GM08714 (cell line): Measurements from ENCODE around the gene EGF.
"Not testable (repeated sequence)": the region's sequence is repeated elsewhere in the genome, so short reads cannot be mapped to it uniquely, and the experiment has no call there.

Experiments
- H3K4me3 ChIP-seq: fragments of 200-500 bp; sonication (Bioruptor generic); 2 replicates; pipeline ENCODE4 v1.5.1; 2014; ENCODE audit warnings: mild to moderate bottlenecking, low read length, inconsistent platforms
- ZNF274 ChIP-seq: IDR thresholded peaks from 2 replicates; pipeline ENCODE4 v1.6.1; 2012; ENCODE audit warnings: mild to moderate bottlenecking, low read depth, low read length

Gene EGF

DNA sequence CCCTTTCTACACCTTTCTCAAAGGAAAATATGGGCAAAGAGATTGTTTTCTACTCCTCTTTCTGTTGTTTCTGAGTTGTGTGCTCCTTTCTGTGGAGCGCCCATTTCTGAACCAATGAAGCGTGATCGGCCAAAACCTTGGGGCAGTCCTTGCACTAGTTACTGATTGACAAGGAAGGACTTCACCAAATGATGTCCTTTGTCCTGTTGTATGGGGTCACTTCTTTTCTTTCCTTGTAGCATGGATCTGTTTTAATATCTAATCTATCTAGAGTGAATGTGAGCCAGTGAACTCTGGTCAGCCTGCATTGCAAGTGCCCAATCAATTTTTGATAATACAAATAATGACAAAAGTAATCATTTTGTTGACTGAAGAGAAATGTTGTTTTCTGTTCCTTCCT lies 94.5 kb downstream of the EGF start:
- H3K4me3 ChIP-seq = no peak overlapping the region
- TF ChIP-seq ZNF274 = no peak

DNA sequence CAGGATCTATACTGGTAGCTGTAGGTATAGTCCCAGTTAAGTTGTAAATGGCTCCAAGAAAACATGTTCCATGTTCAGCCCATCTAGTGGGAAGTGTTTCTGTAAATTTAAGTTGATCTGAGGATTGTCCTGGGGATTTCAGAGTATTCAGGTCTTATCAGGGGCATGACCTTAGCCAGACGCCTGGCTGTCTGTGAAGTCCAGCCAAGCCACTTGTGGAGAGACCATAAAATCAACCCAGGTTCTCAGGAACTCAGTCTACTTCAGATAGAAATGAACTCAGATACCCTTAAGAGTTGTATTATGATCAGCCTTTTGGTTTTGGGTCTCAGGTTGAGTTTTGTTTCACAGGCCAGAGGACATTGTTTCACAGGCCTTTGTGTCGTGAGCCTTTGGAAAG lies 95.9 kb downstream of the EGF start:
- no peak for TF ChIP-seq ZNF274
- H3K4me3 ChIP-seq = no peak overlapping the region

DNA sequence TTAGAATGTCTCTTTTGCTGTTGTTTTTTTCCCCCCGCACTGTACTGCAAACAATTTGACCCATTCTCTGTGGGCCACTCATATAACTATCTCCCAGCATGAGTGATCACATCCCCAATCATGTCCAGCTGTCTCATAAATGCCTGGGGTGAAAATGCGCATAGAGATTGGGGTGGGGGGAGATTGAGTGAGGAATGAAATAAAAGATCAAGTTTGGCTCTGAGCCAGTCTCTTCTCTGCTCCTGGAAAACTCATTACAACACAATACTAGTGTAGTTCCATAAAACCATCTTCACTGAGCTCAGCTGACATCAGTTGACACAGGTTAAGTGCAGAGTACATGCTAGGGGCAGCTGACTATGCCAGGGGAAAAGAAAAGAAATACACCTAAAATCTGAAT lies 96.9 kb downstream of the EGF start:
- TF ChIP-seq ZNF274 = no peak
- H3K4me3 ChIP-seq = no peak overlapping the region

DNA sequence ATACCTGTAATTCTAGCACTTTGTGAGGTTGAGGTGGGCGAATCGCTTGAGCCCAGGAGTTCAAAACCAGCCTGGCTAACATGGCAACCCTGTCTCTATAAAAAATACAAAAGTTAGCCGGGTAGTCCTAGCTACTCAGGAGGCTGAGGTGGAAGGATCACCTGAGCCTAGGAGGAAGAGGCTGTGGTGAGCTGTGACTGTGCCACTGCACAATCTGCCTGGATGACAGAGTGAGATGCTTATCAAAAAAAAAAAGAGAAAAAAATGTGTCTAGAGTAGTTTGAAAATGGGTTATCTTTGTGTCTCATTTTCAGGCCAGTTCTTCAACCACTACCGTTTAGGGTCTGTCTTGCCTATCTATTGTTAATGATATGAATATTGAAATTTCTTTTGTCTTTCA lies 98.1 kb downstream of the EGF start:
- H3K4me3 ChIP-seq = no peak overlapping the region
- TF ChIP-seq ZNF274 = no peak

DNA sequence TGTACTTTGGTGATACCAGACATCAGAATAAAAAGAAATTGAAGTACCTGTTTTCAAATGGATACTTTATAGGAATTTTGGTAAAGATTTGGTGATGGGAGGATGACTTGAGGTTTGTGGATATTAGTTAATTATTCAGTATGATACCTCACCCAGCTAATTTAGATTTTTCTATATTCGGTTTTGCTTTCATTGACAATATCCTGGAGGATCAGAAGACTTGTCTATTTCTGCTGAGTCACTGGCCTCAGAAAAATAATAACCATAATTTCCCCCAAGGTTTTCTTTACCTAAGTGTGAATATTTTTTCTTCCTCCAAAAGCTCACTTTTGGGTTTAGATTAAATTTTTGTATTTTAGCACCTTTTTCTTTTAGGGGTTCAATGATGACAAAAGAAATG lies 100.2 kb downstream of the EGF start:
- TF ChIP-seq ZNF274 = no peak
- no peak overlapping the region for H3K4me3 ChIP-seq

DNA sequence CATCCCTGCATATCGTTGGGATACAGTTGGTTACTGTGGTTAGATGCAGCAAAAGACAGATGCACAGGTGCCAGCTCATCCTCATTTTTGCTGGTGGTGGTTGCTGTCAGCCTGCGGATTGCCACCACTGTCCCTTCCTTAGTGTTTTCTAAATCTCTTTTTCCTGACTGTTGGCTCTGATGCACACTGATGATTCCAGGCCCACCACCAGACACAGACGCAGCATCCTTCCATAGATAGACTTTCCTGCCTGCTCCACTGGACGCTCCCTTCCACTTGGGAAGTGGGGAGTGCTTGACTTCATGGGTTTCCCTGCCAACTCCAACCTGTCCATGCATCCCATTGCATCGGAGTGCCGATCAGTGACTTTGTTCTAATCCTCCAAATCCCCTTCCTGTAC lies 101.5 kb downstream of the EGF start:
- no peak overlapping the region for H3K4me3 ChIP-seq
- no peak for TF ChIP-seq ZNF274

DNA sequence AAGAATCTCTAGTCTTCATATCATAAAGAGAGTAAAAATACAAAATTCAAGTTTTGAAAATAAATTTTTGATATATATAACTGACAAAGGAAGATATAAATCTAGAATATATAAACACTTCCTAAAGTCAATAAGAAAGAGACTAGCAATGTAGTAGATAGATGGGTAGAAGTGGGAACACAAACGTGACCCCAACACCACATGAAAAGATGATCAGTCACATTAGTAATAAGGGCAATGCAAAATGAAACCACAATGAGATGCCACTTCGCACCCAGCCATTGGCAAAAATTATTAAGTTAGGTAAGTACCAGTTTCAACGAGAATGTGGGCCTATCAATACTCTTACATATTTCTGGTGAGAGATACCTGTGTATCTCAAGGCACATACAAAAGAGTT lies 106.5 kb downstream of the EGF start:
- TF ChIP-seq ZNF274 = no peak
- H3K4me3 ChIP-seq = no peak overlapping the region

DNA sequence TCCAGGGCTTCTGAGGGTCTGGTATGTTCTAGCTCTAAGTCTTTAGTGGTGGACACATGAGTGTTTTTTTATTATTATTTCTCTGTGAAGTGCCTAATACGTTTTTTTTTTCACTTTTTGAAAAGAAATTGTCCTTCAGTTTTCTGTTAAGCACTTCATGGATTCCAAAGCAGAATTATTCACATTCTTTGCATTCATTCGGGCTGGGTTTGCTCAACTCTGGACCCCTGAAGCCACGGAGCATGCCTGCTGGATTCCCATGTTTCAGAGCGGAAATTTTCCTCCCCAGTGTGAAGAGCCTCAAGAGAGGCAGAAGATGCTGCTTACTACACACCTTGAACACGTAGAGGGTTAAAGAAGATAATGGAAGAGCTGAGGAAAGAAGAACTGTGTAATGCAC lies 107.5 kb downstream of the EGF start:
- no peak overlapping the region for H3K4me3 ChIP-seq
- no peak for TF ChIP-seq ZNF274

DNA sequence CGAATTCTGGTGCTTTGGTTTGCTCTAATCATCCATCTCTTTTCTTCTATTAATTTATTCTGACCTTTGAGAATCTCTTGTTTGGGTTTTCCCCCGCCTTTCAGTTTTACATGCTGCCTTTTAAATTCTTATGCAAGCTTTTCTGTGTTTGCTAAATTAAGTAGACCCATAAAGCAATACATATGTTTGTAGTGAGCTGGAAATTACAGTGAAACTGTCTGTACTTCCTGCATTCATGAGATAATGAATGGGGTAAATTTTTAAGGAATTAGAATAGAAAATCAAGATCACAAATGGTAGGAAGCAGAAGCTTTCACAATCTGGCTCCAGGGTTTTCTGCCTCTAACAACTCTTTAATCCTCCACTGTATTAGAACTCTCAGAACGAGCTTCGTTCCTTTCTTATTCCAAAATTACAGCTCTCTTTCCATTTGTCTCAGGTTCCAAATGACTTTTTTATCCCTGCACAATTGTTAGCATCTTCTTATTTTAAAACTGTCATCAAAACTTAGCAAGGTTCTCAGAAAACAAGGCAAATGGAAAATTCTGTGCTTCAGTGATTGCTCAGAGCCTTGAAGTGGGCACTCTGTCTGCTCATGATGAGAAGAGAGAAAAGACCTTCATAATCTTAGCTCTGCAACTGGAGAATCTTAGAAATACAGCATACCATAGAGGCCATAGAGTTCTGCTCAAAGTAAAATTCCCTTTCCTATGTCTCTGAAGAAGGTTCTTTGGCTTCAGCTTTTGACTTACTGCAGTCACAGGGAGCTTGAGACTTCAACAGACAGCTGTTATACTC lies 108.2 kb downstream of the EGF start:
- no peak for TF ChIP-seq ZNF274
- no peak overlapping the region for H3K4me3 ChIP-seq

DNA sequence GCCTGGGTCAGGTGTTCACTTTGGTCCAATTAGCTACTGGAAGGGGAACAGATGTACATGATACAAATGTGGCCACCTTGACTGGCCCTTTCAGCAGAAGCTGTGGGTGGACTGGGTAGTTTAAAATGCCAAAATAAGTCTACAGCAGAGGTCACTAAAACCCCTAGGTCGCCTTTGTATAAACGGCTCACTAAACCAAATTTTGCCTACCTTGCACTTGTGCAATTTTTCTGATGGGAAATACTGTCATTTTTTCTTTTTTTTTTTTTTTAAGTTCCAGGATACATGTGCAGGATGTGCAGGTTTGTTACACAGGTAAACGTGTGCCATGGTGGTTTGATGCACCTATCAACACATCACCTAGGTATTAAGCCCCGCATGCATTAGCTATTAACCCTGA lies 109.8 kb downstream of the EGF start:
- no peak for TF ChIP-seq ZNF274
- no peak overlapping the region for H3K4me3 ChIP-seq

DNA sequence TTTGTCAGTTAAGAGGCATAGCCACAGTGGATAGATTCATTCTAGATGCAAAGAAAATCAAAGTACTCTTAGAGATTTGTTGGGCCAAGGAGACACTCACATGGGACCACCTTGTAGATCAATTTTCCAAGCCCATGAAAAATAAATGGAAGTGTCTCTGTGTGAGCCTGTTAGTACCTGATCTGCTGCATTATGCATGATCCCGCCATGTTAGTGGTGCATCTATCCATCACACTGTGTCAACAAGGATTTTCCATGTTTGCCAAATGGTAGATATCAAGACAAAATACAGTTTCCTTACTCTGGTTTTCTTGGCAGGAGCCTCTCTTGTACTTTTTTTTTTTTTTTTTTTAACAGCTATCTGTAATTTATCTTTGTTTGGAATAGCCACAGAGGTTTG lies 112.4 kb downstream of the EGF start:
- H3K4me3 ChIP-seq = no peak overlapping the region
- TF ChIP-seq ZNF274 = no peak

DNA sequence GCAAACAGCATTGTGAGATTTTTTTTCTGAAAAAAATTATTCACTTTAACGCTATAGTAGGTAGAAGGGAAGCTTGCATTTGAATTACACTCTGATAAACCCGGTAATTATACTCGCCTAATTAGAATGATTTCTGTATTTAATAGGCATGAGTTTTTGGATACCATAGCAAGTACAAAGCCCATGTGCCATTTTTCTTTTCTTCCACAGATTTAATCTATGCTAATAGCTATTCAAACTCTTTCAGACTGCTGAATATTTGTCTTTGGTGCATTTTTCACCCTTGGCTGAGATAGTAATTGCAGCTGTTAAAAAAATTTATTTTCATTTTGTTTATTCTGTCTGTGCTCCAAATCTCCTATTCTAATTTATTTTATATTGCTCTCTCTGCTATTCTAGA lies 113.0 kb downstream of the EGF start:
- no peak for TF ChIP-seq ZNF274
- H3K4me3 ChIP-seq = no peak overlapping the region

DNA sequence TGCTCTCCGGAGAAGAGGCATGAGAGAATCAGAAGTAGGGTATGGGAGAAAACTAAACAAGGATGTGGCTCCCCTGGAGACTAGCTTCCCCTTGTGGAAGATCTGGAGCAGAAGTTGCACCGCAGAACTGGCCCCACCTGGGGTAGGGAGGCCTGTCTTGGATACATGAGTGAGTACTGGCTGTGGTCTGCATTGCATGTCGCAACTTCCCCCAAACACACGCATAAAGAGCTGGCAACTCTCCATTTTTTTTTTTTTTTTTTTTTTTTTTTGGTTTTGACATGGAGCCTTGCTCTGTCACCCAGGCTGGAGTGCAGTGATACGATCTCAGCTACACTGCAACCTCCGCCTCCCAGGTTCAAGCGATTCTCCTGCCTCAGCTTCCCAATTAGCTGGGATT lies 119.9 kb downstream of the EGF start:
- H3K4me3 ChIP-seq = no peak overlapping the region
- TF ChIP-seq ZNF274 = no peak

DNA sequence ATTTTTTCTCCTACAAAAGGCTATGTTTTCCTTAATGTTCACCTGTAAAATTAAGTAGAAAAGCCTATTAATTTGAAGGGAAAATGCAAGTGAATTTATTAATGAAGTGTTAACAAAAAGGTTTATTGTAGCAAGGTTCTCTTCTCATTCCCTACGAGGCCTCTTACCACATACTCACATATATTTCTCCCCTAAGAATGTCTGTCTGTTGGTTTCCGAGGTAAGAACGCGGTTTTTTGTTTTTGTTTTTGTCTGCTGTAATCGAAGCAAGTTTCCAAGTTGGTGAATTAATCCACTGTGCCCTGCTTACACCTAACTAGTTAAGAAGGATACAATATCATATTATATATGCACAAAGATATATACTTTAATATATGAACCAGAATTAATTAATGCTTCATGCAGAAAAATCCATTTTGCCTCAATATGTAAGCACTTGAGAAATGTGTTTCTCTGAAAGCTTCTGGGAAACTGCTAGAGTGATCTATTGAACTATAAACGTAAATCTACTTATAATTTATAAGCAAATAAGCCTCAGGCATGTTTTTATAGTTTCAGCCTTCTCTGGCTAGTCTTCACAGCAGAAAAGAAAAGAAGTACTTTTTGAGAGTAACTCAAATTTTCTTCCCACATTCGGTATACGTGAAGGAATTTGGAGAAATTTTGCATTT lies 120.8 kb downstream of the EGF start:
- no peak for TF ChIP-seq ZNF274
- no peak overlapping the region for H3K4me3 ChIP-seq

DNA sequence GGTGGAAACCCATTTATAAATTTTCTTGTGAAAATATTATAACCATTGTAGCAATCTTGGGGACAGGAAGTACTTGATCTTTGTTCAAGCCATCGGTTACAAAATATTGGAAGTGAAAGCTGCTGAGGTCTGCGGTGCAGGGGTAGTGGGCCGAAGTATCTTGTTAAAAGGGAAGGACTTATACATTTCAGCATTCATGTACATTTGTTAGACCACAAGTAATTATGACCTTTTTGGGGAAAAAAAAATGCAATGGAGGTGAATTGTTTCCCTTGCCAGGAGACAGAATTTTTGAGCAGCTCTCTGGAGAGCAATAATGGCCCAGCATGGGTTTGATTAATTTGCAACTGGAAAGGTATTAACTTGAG lies 121.3 kb downstream of the EGF start:
- no peak for TF ChIP-seq ZNF274
- H3K4me3 ChIP-seq = peak overlapping the region; percentile 23; the same call in 1 of the 2 replicates

DNA sequence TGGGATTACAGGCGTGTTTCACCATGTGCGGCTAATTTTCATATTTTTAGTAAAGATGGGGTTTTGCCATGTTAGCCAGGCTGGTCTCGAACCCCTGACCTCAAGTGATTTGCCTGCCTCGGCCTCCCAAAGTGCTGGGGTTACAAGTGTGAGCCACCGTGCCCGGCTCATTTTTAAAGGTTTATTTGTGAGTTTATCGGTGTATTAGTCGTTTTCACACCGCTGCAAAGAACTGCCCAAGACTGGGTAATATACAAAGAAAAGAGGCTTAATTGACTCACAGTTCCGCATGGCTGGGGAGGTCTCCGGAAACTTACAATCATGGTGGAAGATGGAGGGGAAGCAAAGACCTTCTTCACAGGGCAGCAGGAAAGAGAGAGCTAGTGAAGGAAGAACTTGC lies 126.5 kb downstream of the EGF start:
- not testable (repeated sequence) for H3K4me3 ChIP-seq
